ENCODE data around the gene TMEM92.

GRCh38 chr17:50307654-50308053 is 33.4 kb downstream of the TMEM92 start:
- TF ChIP-seq POLR2A (IDR thresholded peaks at IDR 0.05; ENCODE audit: low read depth, low read length) (no peak), POLR2AphosphoS5 (IDR thresholded peaks at IDR 0.05; ENCODE audit: low read depth, low read length) (no peak), SPI1 (IDR thresholded peaks at IDR 0.05; ENCODE audit: low read depth, low read length) (no peak), TAF1 (IDR thresholded peaks at IDR 0.05; ENCODE audit: low read depth, low read length) (no peak), POU2F2 (IDR thresholded peaks at IDR 0.05; ENCODE audit: low read depth, low read length) (no peak)
